DMS153 treated with DMSO at 0.1 percent for 48 hours (cell line): ENCODE data around the gene SEMA4A.
"Not testable (repeated sequence)": the region's sequence is repeated elsewhere in the genome, so short reads cannot be mapped to it uniquely, and the experiment has no call there.

Experiments
- DNase-seq: peaks from one replicate; lab custom pipeline; 2025; ENCODE audit not compliant: unreplicated experiment; lab: John Stamatoyannopoulos, UW

SEMA4A gene

GRCh38 chr1:156191292-156191964 is 38.0 kb downstream of the SEMA4A start:
- DNase-seq: no peak

DNA sequence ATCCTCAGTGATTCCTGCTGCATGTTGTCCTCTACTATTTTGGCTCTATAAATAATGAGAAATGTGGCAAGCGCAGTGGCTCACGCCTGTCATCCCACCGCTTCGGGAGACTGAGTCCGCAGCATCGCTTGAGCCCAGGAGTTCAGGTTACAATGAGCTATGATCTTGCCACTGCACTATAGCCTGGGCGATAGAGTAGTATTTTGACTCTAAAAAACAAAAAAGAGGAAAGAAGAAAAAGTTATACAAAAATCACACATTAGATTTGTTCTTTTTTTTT is 39.8 kb downstream of the SEMA4A start:
- no peak for DNase-seq

- peak; percentile 99 for DNase-seq
Measured at GRCh38 chr1:156193488-156194299, 40.3 kb downstream of the SEMA4A start, which contains the start of gene SLC25A44. SLC25A44 (plus strand) TSS chr1:156194104; CDS start chr1:156199848, 5,744 bp downstream.

DNA sequence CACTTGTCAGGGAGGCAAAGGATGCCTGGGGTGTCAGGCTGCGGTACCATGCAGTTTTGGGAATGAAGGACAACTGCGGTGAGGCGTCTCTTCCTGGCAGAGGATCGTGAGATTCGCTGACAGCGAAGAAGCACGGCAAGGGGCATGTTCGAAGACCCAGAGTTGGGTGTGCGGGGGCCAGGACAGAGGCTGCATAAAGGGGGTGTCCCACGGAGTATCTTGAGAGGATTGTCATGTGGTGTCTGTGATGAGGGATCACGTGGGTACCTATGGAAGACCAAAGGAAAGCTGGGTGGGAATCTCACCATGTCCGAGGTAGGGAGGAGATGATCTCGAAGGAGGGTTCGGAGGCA is 40.9 kb downstream of the SEMA4A start:
- DNase-seq: no peak

DNA sequence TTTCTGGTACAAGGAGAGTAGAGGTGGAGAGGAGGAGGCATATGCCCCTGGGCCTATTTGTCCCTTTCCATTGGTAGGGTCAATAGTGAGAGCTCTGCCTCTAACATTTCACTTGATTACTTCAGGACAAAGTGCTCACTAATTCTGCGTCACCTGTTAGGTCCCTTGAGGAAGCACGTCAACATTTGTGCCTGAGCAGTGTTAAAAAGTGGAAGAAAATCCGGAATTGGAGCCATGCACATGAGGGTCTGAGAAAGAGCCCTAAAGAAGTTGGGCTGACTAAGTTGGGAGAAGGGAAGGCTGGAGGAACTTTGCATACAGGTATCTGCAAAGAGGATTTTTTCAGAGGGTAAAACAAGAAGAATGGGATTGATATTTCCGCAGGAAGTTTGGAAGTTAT is 42.5 kb downstream of the SEMA4A start:
- no peak for DNase-seq

GRCh38 chr1:156196445-156196844 is 43.1 kb downstream of the SEMA4A start:
- DNase-seq: no peak

DNA sequence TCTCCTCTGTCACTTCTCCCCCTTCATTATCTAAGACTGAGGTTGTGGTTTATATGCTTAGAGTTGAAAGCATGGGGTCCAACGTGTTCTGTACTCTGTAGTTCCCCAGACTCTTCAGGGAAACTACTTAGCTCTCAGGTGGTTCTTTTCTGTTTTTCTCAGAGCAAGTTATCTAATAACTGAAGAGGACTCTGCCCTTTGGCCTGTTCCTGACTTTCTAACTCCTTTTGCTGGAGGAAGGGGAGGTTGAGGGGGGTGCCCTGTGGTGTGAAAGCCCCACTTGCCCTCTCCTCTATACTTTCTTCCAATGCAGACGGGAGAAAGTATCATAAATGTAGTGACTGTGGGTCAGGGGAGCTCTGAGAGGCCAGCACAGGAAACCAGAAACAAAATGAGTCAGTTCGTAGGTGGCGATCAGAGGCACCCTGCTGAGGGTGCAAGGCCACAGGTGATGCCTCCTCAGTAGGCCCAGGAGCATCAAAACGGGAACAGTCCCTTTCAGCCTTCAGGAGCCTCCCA is 45.5 kb downstream of the SEMA4A start:
- no peak for DNase-seq

DNA sequence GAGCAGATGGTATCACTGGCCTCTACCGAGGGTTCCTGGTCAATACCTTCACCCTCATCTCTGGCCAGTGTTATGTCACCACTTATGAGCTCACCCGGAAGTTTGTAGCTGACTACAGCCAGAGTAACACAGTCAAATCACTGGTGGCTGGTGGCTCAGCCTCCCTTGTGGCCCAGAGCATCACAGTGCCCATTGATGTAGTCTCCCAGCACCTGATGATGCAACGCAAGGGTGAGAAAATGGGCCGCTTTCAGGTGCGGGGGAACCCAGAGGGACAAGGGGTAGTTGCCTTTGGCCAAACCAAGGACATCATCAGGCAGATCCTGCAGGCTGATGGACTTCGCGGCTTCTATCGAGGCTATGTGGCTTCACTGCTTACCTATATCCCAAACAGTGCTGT is 46.7 kb downstream of the SEMA4A start:
- no peak for DNase-seq

DNA sequence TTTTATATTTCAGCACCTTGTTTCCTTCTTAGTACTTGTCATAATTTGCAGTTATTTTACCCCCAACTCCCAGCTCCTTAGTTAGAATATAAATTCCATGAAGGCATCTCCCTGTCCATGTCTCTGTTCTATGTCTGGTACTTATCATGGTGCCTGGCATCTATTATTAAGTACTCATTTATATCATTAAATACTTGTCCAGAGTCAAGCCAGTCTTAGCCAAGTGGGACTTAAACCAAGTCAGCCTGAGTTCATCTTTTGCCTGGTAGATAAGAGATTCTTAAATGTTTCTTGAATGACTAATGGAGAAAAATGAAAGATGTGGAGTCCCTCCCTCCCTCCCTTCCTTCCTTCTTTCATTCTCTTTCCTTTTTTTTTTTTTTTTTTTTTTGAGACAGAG is 49.9 kb downstream of the SEMA4A start:
- no peak for DNase-seq

DNA sequence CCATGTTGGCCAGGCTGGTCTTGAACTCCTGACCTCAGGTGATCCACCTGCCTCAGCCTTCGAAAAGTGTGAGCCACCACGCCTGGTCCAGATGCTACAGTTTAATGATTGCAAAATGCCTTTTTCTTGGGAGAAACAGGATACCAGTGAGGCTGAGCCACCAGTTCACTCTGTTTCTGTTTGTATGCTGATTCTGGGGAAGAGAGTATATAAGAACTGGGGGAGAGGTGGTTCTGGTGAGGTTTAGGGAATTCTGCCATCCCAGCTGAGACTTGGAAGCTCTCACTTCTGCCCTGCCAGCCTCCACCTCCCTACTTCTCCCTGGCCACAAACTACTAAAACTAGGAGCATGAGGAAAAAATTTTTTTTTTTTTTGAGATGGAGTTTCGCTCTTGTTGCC is 51.3 kb downstream of the SEMA4A start:
- DNase-seq: no peak

DNA sequence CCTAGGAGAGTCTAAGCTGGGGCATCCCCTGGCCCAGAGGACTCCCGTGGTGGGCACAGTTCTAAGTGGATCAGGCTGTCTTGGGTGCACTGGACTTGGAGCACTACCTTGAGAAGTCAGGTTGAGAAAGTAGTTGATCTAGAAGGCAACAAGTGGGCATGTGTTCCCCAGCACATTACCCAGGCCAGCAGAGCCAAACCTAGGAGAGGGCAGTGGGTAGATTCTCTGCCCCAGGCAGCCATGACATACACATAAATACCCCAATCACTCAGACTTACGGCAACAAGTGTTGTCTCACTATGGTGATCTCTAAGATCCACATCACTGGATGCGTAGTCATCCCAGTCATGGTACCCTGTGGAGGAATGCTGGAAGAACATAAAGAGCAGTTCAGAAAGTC is 57.9 kb downstream of the SEMA4A start:
- DNase-seq: no peak

- no peak for DNase-seq
Measured at GRCh38 chr1:156212130-156212529, 58.7 kb downstream of the SEMA4A start.

GRCh38 chr1:156212833-156213643 is 59.7 kb downstream of the SEMA4A start, which contains the start of gene PMF1:
PMF1 (plus strand) TSS chr1:156213007; CDS start chr1:156213016, 9 bp downstream.
- peak; percentile 99 for DNase-seq

GRCh38 chr1:156213644-156213966 is 60.2 kb downstream of the SEMA4A start:
- DNase-seq: no peak

GRCh38 chr1:156214024-156214748 is 60.8 kb downstream of the SEMA4A start:
- no peak for DNase-seq

DNA sequence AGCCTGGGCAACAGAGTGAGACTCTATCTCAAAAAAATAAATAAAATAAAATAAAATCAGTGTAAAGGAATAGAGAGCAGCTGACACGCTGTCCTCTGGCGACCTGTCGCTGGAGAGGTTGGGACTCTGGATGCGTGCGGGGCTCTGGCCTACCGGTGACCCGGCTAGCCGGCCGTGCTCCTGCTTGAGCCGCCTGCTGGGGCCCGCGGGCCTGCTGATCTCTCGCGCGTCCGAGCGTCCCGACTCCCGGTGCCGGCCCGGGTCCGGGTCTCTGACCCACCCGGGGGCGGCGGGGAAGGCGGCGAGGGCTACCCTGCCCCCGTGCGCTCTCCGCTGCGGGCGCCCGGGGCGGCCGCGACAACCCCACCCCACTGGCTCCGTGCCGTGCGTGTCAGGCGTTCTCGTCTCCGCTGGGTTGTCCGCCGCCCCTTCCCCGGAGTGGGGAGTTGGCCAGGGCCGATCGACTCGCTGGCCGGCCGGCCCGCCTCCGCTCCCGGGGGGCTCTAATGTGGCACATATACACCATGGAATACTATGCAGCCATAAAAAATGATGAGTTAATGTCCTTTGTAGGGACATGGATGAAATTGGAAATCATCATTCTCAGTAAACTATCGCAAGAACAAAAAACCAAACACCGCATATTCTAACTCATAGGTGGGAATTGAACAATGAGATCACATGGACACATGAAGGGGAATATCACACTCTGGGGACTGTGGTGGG is 63.1 kb downstream of the SEMA4A start:
- not testable (repeated sequence) for DNase-seq

DNA sequence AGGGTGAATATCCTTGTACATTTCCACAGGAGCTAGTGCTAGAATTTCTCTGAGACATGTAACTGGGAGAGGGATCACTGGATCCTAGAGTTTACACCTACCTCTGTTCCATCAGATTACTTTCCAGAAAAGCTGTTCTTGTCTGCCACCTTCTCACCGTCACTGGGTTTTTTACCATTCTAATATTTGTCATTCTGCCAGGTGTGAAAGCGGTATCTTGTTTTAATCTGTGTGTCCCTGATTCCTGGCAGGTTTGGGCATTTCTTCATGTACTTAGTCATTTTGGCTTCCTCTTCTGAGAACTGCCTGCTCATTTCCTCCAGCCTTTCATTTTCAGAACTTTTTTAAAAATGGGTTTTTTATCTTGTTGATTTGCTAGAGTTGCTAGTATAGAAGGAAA is 64.5 kb downstream of the SEMA4A start:
- no peak for DNase-seq

- no peak for DNase-seq
Measured at GRCh38 chr1:156220226-156220625, 66.8 kb downstream of the SEMA4A start.

DNA sequence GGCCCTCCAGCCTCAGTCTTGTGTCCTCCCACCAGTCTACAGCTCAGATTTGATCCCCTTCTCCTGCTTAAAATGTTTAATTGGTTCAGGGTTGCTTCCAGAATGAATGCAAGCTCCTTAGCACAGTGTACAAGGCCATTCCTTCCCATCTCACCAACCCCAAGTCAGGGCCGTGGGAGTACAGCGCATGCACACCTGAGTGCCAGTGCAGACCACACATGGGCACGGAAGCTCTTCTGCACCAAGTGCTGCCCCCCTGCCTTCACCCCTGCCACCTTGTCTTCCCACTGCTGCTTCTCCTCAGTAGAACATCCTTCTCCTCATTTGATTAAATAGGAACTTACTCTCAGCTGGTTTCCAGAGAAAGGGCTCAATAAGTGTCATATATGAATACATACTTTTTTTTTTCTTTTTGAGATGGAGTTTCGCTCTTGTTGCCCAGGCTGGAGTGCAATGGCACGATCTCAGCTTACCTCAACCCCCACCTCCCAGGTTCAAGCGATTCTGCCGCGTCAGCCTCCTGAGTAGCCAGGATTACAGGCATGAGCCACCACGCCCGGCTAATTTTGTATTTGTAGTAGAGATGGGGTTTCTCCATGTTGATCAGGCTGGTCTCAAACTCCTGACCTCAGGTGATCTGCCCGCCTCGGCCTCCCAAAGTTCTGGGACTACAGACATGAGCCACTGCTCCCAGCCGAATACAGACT is 68.8 kb downstream of the SEMA4A start:
- no peak for DNase-seq

DNA sequence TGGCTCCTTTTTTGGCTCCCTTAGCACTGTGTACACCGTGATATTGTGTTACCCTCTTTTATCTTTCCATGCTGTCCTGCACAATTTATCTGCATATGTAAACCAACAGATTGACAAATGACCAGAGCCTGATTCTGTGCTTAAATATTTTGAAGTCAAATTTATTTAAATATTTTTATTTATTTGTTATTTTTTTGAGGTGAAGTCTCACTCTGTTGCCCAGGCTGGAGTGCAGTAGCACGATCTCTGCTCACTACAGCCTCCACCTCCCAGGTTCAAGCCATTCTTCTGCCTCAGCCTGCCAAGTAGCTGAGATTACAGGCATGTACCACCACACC is 72.3 kb downstream of the SEMA4A start:
- no peak for DNase-seq
